Thoracic aorta (tissue), 2 donors: Measurements from ENCODE around the gene PDE3B. TPM values are rescaled to one million over a fixed set of nuclear protein-coding genes. Genes with fewer than 3 reads are reported as not detected.
"Not testable (repeated sequence)": the region's sequence is repeated elsewhere in the genome, so short reads cannot be mapped to it uniquely, and the experiment has no call there.

Experiments
- ATAC-seq: fragments of 150-250 bp; one replicate; pipeline ENCODE4 v1.8.0; 2017; ENCODE audit warnings: low read depth; ENCODE audit not compliant: insufficient number of reproducible peaks, low FRiP score
- DNase-seq: peaks from one replicate; pipeline ENCODE4 v3.0.0-alpha.2; 2020; ENCODE audit warnings: low spot score
- H3K27ac ChIP-seq, 2 donors: fragments of 200-600 bp; sonication (generic); 1 replicate in 1 of 2; 2 replicates in 1 of 2; pipeline ENCODE4 v1.5.1; 2016; ENCODE audit warnings: mild to moderate bottlenecking in 2 of 2, moderate library complexity in 2 of 2
- H3K27me3 ChIP-seq: fragments of 200-600 bp; sonication (generic); replicated peaks from 2 replicates; pipeline ENCODE4 v1.6.0; 2016; ENCODE audit warnings: mild to moderate bottlenecking; ENCODE audit not compliant: insufficient read depth
- H3K36me3 ChIP-seq: fragments of 200-600 bp; sonication (generic); one replicate; pipeline ENCODE4 v1.5.1; 2016
- H3K4me1 ChIP-seq, 2 donors: fragments of 200-600 bp; sonication (generic); 1 replicate in 1 of 2; 2 replicates in 1 of 2; pipeline versions ENCODE4 v1.5.1 to v1.6.0; 2016; ENCODE audit warnings: low read depth in 2 of 2, mild to moderate bottlenecking in 1 of 2; ENCODE audit not compliant: control insufficient read depth in 1 of 2
- H3K4me3 ChIP-seq: fragments of 200-600 bp; sonication (generic); 2 replicates; pipeline ENCODE4 v1.5.1; 2016; ENCODE audit warnings: mild to moderate bottlenecking
- H3K9me3 ChIP-seq: fragments of 200-600 bp; sonication (generic); 2 replicates; pipeline ENCODE4 v1.5.1; 2016
- total RNA-seq, 2 donors: library from RNA; depleted of rRNA; stranded (reverse); fragments of >200 nt; gene quantifications; one replicate each; pipeline versions ENCODE4 v1.1.0 to v1.2.3, GENCODE V29; 2016
- TF ChIP-seq, protein P1 (sequence below): fragments of 200-600 bp; sonication (generic); IDR thresholded peaks from one replicate; pipeline ENCODE4 v1.5.1; 2019; ENCODE audit warnings: antibody characterized with exemption

PDE3B gene
- total RNA-seq, 2 donors from 2014 or later, result 21.6 to 24.0 TPM

DNA sequence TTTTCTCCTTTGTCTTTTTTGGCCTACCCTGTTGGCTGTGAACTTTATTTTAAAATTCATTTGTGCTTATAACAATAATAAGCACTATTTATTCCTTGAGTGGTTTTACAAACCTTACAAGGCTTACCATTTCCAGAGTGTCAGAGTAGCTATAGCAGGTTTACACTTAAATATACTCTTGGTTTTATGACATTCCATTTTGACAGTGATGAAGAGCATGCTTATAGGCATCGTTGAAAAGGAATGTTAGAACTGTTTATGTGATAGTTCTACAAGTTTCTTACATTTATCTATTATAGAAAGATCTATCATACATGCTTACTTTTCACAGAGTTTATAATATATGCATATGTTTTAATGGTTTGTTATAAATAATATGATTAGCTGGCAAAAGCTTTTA is 84.1 kb downstream of the PDE3B start:
- Histone ChIP-seq H3K4me3 (no peak overlapping the region), H3K27me3 (no peaks in the 10 kb centered on the region), H3K27ac (no peak overlapping the region), H3K36me3 (no peaks in the 10 kb centered on the region), H3K4me1 (peaks cover 0 to 1% of the 10 kb centered on the region in 2 donors), H3K9me3 (no peaks in the 10 kb centered on the region)
- ATAC-seq, result no peak
- DNase-seq, result no peak
- TF ChIP-seq, protein P1, sequence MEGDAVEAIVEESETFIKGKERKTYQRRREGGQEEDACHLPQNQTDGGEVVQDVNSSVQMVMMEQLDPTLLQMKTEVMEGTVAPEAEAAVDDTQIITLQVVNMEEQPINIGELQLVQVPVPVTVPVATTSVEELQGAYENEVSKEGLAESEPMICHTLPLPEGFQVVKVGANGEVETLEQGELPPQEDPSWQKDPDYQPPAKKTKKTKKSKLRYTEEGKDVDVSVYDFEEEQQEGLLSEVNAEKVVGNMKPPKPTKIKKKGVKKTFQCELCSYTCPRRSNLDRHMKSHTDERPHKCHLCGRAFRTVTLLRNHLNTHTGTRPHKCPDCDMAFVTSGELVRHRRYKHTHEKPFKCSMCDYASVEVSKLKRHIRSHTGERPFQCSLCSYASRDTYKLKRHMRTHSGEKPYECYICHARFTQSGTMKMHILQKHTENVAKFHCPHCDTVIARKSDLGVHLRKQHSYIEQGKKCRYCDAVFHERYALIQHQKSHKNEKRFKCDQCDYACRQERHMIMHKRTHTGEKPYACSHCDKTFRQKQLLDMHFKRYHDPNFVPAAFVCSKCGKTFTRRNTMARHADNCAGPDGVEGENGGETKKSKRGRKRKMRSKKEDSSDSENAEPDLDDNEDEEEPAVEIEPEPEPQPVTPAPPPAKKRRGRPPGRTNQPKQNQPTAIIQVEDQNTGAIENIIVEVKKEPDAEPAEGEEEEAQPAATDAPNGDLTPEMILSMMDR, result no peak

DNA sequence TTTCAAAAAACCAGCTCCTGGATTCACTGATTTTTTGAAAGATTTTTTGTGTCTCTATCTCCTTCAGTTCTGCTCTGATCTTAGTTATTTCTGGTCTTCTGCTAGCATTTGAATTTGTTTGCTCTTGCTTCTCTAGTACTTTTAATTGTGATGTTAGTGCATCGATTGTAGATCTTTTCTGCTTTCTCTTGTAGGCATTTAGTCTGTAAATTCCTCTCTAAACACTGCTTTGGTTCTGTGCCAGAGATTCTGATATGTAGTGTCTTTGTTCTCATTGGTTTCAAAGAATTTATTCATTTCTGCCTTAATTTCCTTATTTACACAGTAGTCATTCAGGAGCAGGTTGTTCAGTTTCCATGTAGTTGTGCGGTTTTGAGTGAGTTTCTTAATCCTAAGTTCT is 96.9 kb downstream of the PDE3B start:
- H3K27me3 ChIP-seq, H3K4me3 ChIP-seq, H3K27ac ChIP-seq, H3K4me1 ChIP-seq, ATAC-seq, H3K36me3 ChIP-seq, DNase-seq, H3K9me3 ChIP-seq: not testable (repeated sequence)

DNA sequence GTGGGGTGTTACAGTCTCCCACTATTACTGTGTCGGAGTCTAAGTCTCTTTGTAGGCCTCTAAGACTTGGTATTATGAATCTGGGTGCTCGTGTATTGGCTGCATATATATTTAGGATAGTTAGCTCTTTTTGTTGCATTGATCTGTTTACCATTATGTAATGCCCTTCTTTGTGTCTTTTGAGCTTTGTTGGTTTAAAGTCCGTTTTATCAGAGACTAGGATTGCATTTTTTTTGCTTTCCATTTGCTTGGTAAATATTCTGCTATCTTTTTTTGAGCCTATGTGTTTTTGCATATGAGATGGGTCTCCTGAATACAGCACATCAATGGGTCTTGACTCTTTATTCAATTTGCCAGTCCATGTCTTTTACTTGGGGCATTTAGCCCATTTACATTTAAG is 97.6 kb downstream of the PDE3B start:
- H3K4me3 ChIP-seq, result no peak overlapping the region
- DNase-seq, result no peak
- no peaks in the 10 kb centered on the region for H3K36me3 ChIP-seq
- TF ChIP-seq, protein P1, result no peak
- H3K4me1 ChIP-seq, result no peaks in the 10 kb centered on the region
- no peak for ATAC-seq
- H3K27me3 ChIP-seq, result no peaks in the 10 kb centered on the region
- peaks cover 6% of the 10 kb centered on the region for H3K9me3 ChIP-seq
- no peak overlapping the region for H3K27ac ChIP-seq

- Histone ChIP-seq H3K4me3 (no peak overlapping the region), H3K36me3 (no peaks in the 10 kb centered on the region), H3K27ac (no peak overlapping the region), H3K9me3 (peaks cover 6% of the 10 kb centered on the region), H3K4me1 (no peaks in the 10 kb centered on the region), H3K27me3 (no peaks in the 10 kb centered on the region)
- DNase-seq (no peak), ATAC-seq (no peak)
- TF ChIP-seq, protein P1, result no peak
Measured at GRCh38 chr11:14742849-14743559, 99.4 kb downstream of the PDE3B start.

GRCh38 chr11:14743667-14744066 is 100.1 kb downstream of the PDE3B start:
- H3K27ac ChIP-seq, H3K4me1 ChIP-seq, H3K36me3 ChIP-seq, DNase-seq, H3K9me3 ChIP-seq, H3K27me3 ChIP-seq, H3K4me3 ChIP-seq, ATAC-seq: not testable (repeated sequence)

- TF ChIP-seq, protein P1, result no peak
- Histone ChIP-seq H3K4me3 (no peak overlapping the region), H3K9me3 (no peaks in the 10 kb centered on the region), H3K27me3 (no peaks in the 10 kb centered on the region), H3K36me3 (no peaks in the 10 kb centered on the region), H3K27ac (no peak overlapping the region), H3K4me1 (no peaks in the 10 kb centered on the region)
- ATAC-seq (no peak), DNase-seq (no peak)
Measured at GRCh38 chr11:14746857-14747395, 103.3 kb downstream of the PDE3B start.
